ENCODE data around the gene HTATIP2. TPM values are rescaled to one million over a fixed set of nuclear protein-coding genes. Genes with fewer than 3 reads are reported as not detected.

Gene HTATIP2
- total and polyA plus RNA-seq, 11 donors = 10.6 to 33.8 (median 16.3) TPM

DNA sequence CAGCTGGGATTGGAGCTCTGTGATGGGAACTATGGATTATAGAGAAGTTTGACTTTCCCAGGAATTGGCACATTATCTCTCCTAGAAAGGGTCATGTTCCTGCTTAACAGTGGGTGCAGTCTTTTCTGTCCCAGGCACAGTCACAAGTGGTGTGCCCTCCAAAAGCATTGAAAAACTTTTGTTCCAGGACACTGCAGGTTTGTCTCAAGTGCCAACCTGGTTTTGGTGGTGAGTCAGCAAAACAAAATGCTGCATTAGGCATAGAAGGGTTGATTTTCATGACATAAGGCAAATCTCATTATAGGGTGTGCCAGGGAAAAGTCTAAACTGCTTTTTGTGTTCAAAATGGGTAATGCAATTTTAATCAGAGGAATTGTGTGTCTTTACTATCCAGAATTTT lies 4.9 kb downstream of the HTATIP2 start:
- peaks cover 0 to 45% (median 9%) of the 10 kb centered on the region in 12 donors for H3K4me1 ChIP-seq
- peaks cover 0 to 39% (median 10%) of the 10 kb centered on the region in 9 donors for H3K36me3 ChIP-seq

DNA sequence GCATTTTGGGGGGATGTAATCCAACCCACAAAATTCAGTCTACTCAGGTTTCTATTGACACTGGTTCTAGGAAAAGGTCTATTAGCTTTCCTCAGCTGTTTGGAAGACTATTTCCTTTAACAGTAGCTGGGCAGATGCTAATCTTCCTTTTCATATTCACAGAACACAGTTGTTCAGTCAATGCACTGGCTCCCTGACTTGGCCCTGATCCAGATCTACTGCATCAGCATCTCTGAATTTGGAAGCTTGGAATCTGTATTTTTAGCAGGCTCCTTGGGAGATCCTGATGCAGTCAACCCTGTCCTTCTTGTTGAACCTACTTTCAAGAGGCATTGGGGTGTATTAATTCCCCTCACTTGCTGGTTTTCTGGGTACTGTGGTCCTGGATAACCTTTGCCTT lies 6.3 kb downstream of the HTATIP2 start:
- Histone ChIP-seq H3K9me3 (no peaks in the 10 kb centered on the region), H3K27ac (no peak overlapping the region), H3K36me3 (peaks cover 0 to 45% (median 10%) of the 10 kb centered on the region in 9 donors), H3K4me3 (no peak overlapping the region), H3K4me1 (peaks cover 0 to 36% (median 0%) of the 10 kb centered on the region in 12 donors), H3K27me3 (no peaks in the 10 kb centered on the region)
- no peak for ATAC-seq
- TF ChIP-seq POLR2A (IDR thresholded peaks at IDR 0.05) = no peak
- TF ChIP-seq, protein P1, sequence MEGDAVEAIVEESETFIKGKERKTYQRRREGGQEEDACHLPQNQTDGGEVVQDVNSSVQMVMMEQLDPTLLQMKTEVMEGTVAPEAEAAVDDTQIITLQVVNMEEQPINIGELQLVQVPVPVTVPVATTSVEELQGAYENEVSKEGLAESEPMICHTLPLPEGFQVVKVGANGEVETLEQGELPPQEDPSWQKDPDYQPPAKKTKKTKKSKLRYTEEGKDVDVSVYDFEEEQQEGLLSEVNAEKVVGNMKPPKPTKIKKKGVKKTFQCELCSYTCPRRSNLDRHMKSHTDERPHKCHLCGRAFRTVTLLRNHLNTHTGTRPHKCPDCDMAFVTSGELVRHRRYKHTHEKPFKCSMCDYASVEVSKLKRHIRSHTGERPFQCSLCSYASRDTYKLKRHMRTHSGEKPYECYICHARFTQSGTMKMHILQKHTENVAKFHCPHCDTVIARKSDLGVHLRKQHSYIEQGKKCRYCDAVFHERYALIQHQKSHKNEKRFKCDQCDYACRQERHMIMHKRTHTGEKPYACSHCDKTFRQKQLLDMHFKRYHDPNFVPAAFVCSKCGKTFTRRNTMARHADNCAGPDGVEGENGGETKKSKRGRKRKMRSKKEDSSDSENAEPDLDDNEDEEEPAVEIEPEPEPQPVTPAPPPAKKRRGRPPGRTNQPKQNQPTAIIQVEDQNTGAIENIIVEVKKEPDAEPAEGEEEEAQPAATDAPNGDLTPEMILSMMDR (IDR thresholded peaks at IDR 0.05) = no peak
- intact Hi-C loops (cut with DNase I) = no loop called here
- DNase-seq = no peak

More for the DNA sequence above, 4.9 kb downstream of the HTATIP2 start:
- intact Hi-C loops (cut with DNase I) = no loop called here
- ATAC-seq (no peak), DNase-seq (no peak)
- no peak for TF ChIP-seq POLR2A (IDR thresholded peaks at IDR 0.05)
- TF ChIP-seq, protein P1 (IDR thresholded peaks at IDR 0.05) = no peak
- Histone ChIP-seq H3K9me3 (no peaks in the 10 kb centered on the region), H3K27me3 (no peaks in the 10 kb centered on the region), H3K4me3 (no peak overlapping the region), H3K27ac (no peak overlapping the region)

DNA sequence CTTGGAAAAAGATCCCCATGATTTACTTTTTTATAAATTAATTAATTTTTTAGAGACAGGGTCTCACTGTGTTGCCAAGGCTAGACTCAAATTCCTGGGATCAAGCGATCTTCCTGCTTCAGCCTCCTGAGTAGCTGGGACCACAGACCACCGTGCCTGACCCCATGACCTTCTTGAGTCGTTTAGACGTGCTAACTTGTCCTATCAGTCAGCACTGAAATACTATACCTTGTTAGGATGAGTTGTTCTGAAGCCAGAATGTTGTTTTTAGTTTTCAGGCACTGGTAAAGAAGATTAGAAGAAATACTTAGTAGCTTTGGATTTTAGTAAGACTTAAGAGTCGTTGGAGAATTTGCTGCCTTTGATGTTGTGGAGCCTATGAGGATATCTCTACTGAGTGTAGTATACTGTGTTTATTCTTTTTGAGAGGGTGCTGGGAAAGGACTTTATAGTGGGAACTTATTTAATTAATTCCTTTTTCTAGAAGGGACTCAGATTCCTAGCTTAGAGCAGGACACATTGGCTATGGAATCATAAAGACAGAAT lies 8.6 kb downstream of the HTATIP2 start:
- Histone ChIP-seq H3K9me3 (no peaks in the 10 kb centered on the region), H3K27ac (no peak overlapping the region), H3K27me3 (no peaks in the 10 kb centered on the region), H3K4me1 (peaks cover 0 to 16% (median 0%) of the 10 kb centered on the region in 12 donors), H3K36me3 (peaks cover 0 to 60% (median 16%) of the 10 kb centered on the region in 9 donors), H3K4me3 (no peak overlapping the region)
- DNase-seq = no peak
- ATAC-seq = no peak
- intact Hi-C loops (cut with DNase I) = no loop called here
- TF ChIP-seq, protein P1 (IDR thresholded peaks at IDR 0.05) = no peak
- TF ChIP-seq POLR2A (IDR thresholded peaks at IDR 0.05) = no peak
- 65 to 75% (median 72%) methylated on average over 5 of the region's 5 CpGs for WGBS, 4 donors

DNA sequence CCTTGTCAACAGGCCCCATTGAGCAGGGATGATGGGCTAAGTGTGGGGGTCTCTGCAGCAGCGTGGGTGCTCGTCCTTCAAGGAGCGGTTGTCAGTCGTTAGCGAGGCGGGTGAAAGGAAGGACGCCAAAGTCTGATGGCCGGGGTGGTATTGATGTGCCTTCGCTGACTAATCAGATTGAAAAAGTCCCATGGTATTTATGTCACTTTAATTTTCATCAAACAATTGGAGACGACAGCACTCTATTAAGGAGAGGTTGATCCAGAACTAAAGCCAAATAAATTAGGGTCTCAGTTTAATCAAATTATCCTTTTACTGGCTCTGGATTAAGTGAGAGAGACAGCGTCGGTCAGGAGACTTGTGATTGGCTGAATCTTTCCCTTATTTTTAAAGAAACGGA lies 9.6 kb downstream of the HTATIP2 start:
- Histone ChIP-seq H3K36me3 (peaks cover 0 to 61% (median 22%) of the 10 kb centered on the region in 9 donors), H3K4me3 (no peak overlapping the region), H3K27ac (no peak overlapping the region), H3K27me3 (no peaks in the 10 kb centered on the region), H3K9me3 (no peaks in the 10 kb centered on the region), H3K4me1 (peaks cover 0 to 6% (median 0%) of the 10 kb centered on the region in 12 donors)
- TF ChIP-seq, protein P1 (IDR thresholded peaks at IDR 0.05) = no peak
- no peak for TF ChIP-seq POLR2A (IDR thresholded peaks at IDR 0.05)
- ATAC-seq (no peak), DNase-seq (no peak)
- intact Hi-C loops (cut with DNase I) = no loop called here
- WGBS, 4 donors = 85 to 92% (median 90%) methylated on average over 13 of the region's 13 CpGs
